Measurements from ENCODE around the gene DENND5B. TPM values are rescaled to one million over a fixed set of nuclear protein-coding genes. Genes with fewer than 3 reads are reported as not detected.

DENND5B gene
- total RNA-seq, 1 experiment from 2014 or later: 15.6 TPM

DNA sequence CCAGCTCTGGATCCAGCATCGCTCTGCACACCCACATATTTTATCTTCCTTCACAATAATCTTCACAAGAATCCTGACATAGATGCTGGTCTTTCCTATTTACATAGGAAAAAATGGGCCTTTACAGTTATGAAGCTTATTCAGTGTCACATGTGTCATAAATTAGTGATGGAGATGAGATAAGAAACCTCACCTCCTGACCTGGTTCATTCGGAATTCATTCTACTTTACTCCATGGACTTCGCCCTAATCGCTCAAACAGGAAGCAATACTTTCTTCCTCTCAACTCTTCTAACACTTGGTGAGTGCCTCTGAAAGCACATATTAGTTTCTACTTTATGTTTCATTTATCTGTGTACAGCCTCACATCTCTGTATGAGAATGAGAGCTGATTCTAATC lies 253.0 kb downstream of the DENND5B start:
- DNase-seq (ENCODE audit: low read depth): no peak

Small RNA genes within 50 kb of the gene (small RNA-seq; reads per million reads assigned to genes)
- gene RF00019 (not detected), gene RF00026 (not detected), gene RNU5F-4P (0.55 reads per million, percentile 57 among the genes with 10 or more reads in this experiment), gene RNU6-618P (not detected), gene RPL31P50 (not detected)

Other genes with a start within 250 kb of the DENND5B start
- 1.4 and 1.8 TPM in 2 replicates for gene ETFBKMT, start 68.6 kb upstream of the DENND5B start, total RNA-seq (2014; rRNA removed; shearing (Covaris generic))
- 10.1 and 18.1 TPM in 2 replicates for gene AMN1, start 137.9 kb upstream of the DENND5B start, total RNA-seq (2014; rRNA removed; shearing (Covaris generic))